GM23338 (cell line): Measurements from ENCODE around the gene SNX1. TPM values are rescaled to one million over a fixed set of nuclear protein-coding genes. Genes with fewer than 3 reads are reported as not detected.

Experiments
- ATAC-seq: fragments of 200-7000 bp; cut with Tn5 transposase; 3 replicates; pipeline ENCODE4 v1.9.1; 2020
- DNase-seq: peaks from one replicate; pipeline ENCODE4 v3.0.0-alpha.2; 2015; ENCODE audit warnings: low spot score
- H2AFZ ChIP-seq: fragments of 200-600 bp; sonication (generic); 2 replicates; pipeline ENCODE4 v1.8.0; 2016; ENCODE audit warnings: antibody characterized with exemption, mild to moderate bottlenecking, moderate library complexity
- H3F3A ChIP-seq: fragments of 200-600 bp; sonication (generic); replicated peaks from 2 replicates; pipeline ENCODE4 v1.8.0; 2017; ENCODE audit warnings: antibody characterized with exemption, mixed run types, low read depth
- H3K27ac ChIP-seq: fragments of 200-600 bp; sonication (generic); 2 replicates; pipeline ENCODE4 v1.6.1; 2016; ENCODE audit warnings: low read depth
- H3K27me3 ChIP-seq: fragments of 200-600 bp; sonication (generic); 2 replicates; pipeline ENCODE4 v1.8.0; 2016; ENCODE audit warnings: mild to moderate bottlenecking, mixed run types, moderate library complexity; ENCODE audit not compliant: insufficient read depth
- H3K36me3 ChIP-seq: fragments of 200-600 bp; sonication (generic); 2 replicates; pipeline ENCODE4 v1.8.0; 2016; ENCODE audit warnings: mild to moderate bottlenecking; ENCODE audit not compliant: insufficient read depth
- H3K4me1 ChIP-seq: fragments of 200-600 bp; sonication (generic); 2 replicates; pipeline ENCODE4 v1.8.0; 2016; ENCODE audit warnings: mild to moderate bottlenecking, moderate library complexity; ENCODE audit not compliant: insufficient read depth
- H3K4me2 ChIP-seq: fragments of 200-600 bp; sonication (generic); 2 replicates; pipeline ENCODE4 v1.7.1; 2017; ENCODE audit warnings: mixed run types
- H3K4me3 ChIP-seq: fragments of 200-600 bp; sonication (generic); 2 replicates; pipeline ENCODE4 v1.6.1; 2016; ENCODE audit warnings: mixed run types
- H3K79me2 ChIP-seq: fragments of 200-600 bp; sonication (generic); replicated peaks from 2 replicates; pipeline ENCODE4 v1.8.0; 2017; ENCODE audit warnings: mild to moderate bottlenecking; ENCODE audit not compliant: insufficient read depth
- H3K9me2 ChIP-seq: fragments of 200-600 bp; sonication (generic); 2 replicates; pipeline ENCODE4 v1.8.0; 2017; ENCODE audit not compliant: insufficient read depth
- H4K20me1 ChIP-seq: fragments of 200-600 bp; sonication (generic); replicated peaks from 2 replicates; pipeline ENCODE4 v1.8.0; 2017; ENCODE audit warnings: mild to moderate bottlenecking; ENCODE audit not compliant: insufficient read depth
- H3K27ac Mint-ChIP-seq: 2 replicates; pipeline ENCODE4 v1.8.0; 2020; ENCODE audit warnings: inconsistent platforms, mild to moderate bottlenecking, moderate library complexity, mixed read lengths
- H3K27me3 Mint-ChIP-seq: 3 replicates; pipeline ENCODE4 v1.8.0; 2022; ENCODE audit warnings: low read depth, mild to moderate bottlenecking, moderate library complexity, mixed read lengths, inconsistent platforms; ENCODE audit not compliant: insufficient read depth, poor library complexity
- H3K36me3 Mint-ChIP-seq: 3 replicates; pipeline ENCODE4 v1.8.0; 2021; ENCODE audit warnings: low read depth, mild to moderate bottlenecking, inconsistent platforms, moderate library complexity, mixed read lengths
- H3K4me1 Mint-ChIP-seq: 3 replicates; pipeline ENCODE4 v1.8.0; 2020; ENCODE audit warnings: mild to moderate bottlenecking, inconsistent platforms, mixed read lengths
- H3K4me3 Mint-ChIP-seq: 3 replicates; pipeline ENCODE4 v1.8.0; 2021; ENCODE audit warnings: moderate library complexity, mild to moderate bottlenecking, inconsistent platforms, mixed read lengths
- H3K9me3 Mint-ChIP-seq: 3 replicates; pipeline ENCODE4 v1.8.0; 2020; ENCODE audit warnings: moderate library complexity, mild to moderate bottlenecking, inconsistent platforms, mixed read lengths
- CREB1 ChIP-seq: fragments of 250-450 bp; sonication (Bioruptor Pico); IDR thresholded peaks from 2 replicates; pipeline ENCODE4 v1.5.0; 2020; ENCODE audit warnings: low read depth, mild to moderate bottlenecking, moderate library complexity
- CTCF ChIP-seq, 2 experiments: fragments of 200-600 bp in 1 of 2; sonication (generic) in 1 of 2; conservative IDR thresholded peaks; 2 replicates each; pipeline versions ENCODE4 v1.5.1 to v1.6.1; 2016 to 2017; ENCODE audit warnings: antibody characterized with exemption in 2 of 2, low read depth in 2 of 2, mild to moderate bottlenecking in 2 of 2, moderate library complexity in 1 of 2
- ETS1 ChIP-seq: IDR thresholded peaks from 2 replicates; pipeline ENCODE4 v1.6.1; 2016; ENCODE audit warnings: antibody characterized with exemption
- EZH2 ChIP-seq: fragments of 200-600 bp; sonication (generic); IDR thresholded peaks from one replicate; pipeline ENCODE4 v1.8.0; 2017; ENCODE audit warnings: antibody characterized with exemption, mild to moderate bottlenecking, low read depth; ENCODE audit not compliant: unreplicated experiment
- EZH2phosphoT487 ChIP-seq: fragments of 200-600 bp; sonication (generic); IDR thresholded peaks from one replicate; pipeline ENCODE4 v1.8.1; 2018; ENCODE audit warnings: antibody characterized with exemption; ENCODE audit not compliant: unreplicated experiment
- JUNB ChIP-seq: IDR thresholded peaks from one replicate; pipeline ENCODE4 v1.6.1; 2016; ENCODE audit warnings: antibody characterized with exemption; ENCODE audit not compliant: unreplicated experiment
- NANOG ChIP-seq: IDR thresholded peaks from 2 replicates; pipeline ENCODE4 v1.6.1; 2016; ENCODE audit warnings: antibody characterized with exemption, borderline replicate concordance
- STAT1 ChIP-seq: IDR thresholded peaks from one replicate; pipeline ENCODE4 v1.6.1; 2016; ENCODE audit warnings: antibody characterized with exemption; ENCODE audit not compliant: unreplicated experiment
- ZNF114 ChIP-seq: fragments of 250-450 bp; sonication (Bioruptor Pico); IDR thresholded peaks from 2 replicates; pipeline ENCODE4 v1.5.0; 2020; ENCODE audit warnings: mild to moderate bottlenecking, moderate library complexity
- ZNF462 ChIP-seq: fragments of 250-450 bp; sonication (Bioruptor Pico); IDR thresholded peaks from 2 replicates; pipeline ENCODE4 v1.5.0; 2020; ENCODE audit warnings: mild to moderate bottlenecking, moderate library complexity
- polyA plus RNA-seq: library from polyadenylated mRNA; unstranded; fragments of >200 nt; fragmentation: Nextera tagmentation; extraction: Ambion mirVana; gene quantifications from 2 replicates; pipeline ENCODE4 v1.2.1, GENCODE V29; 2016
- total RNA-seq: library from RNA; depleted of rRNA; stranded (reverse); fragments of >200 nt; shearing (Covaris generic); gene quantifications from 2 replicates; pipeline ENCODE4 v1.2.3, GENCODE V29; 2014

The SNX1 gene
- total and polyA plus RNA-seq, 2 experiments from 2014 or later = 33.3 to 33.8 TPM

GRCh38 chr15:64182859-64183370 lies 87.1 kb downstream of the SNX1 start (continued):
- no peak for TF ChIP-seq EZH2phosphoT487
- TF ChIP-seq ETS1 = no peak
- TF ChIP-seq STAT1 = no peak
- TF ChIP-seq ZNF114 = no peak
- no peak for TF ChIP-seq CTCF (conservative IDR thresholded peaks at IDR 0.05; ENCODE audit: low read depth in 2 of 2)

- no peak overlapping the region for H3K4me2 ChIP-seq
- 0 out of 2 replicates have a peak, but pooled peaks cover 7% of the 10 kb centered on the region for H3F3A ChIP-seq
- Mint-ChIP-seq H3K4me1 (no peaks in the 10 kb centered on the region), H3K9me3 (no peaks in the 10 kb centered on the region), H3K27me3 (no peaks in the 10 kb centered on the region), H3K36me3 (peaks cover 7% of the 10 kb centered on the region; the same call in 2 of the 3 replicates), H3K4me3 (no peak overlapping the region), H3K27ac (no peak overlapping the region)
- no peak for DNase-seq
- H2AFZ ChIP-seq = no peak overlapping the region
- H3K27ac ChIP-seq = no peak overlapping the region
- H4K20me1 ChIP-seq = no peaks in the 10 kb centered on the region
- no peaks in the 10 kb centered on the region for H3K79me2 ChIP-seq
- no peak overlapping the region for H3K4me3 ChIP-seq
- no peaks in the 10 kb centered on the region for H3K27me3 ChIP-seq
- ATAC-seq = no peak
- H3K9me2 ChIP-seq = no peaks in the 10 kb centered on the region
- H3K36me3 ChIP-seq = no peaks in the 10 kb centered on the region
- no peaks in the 10 kb centered on the region for H3K4me1 ChIP-seq
- TF ChIP-seq EZH2 = no peak
- no peak for TF ChIP-seq NANOG
- no peak for TF ChIP-seq ETS1
- no peak for TF ChIP-seq CREB1 (CRISPR knock-in tag)
- TF ChIP-seq ZNF114 = no peak
- no peak for TF ChIP-seq JUNB
- no peak for TF ChIP-seq ZNF462
- no peak for TF ChIP-seq STAT1
These were observed 89.5 kb downstream of the SNX1 start for GRCh38 chr15:64185146-64185911.
